NCI-H2196 (cell line): ENCODE results near the gene IL21.
"Not testable (repeated sequence)": the region's sequence is repeated elsewhere in the genome, so short reads cannot be mapped to it uniquely, and the experiment has no call there.

ENCODE experiments used
- DNase-seq: peaks from one replicate; lab custom pipeline; 2025; ENCODE audit not compliant: unreplicated experiment; lab: John Stamatoyannopoulos, UW

The IL21 gene

GRCh38 chr4:122621016-122621507 lies at the start of gene IL21:
TSS of gene IL21 (minus strand) at chr4:122621066. CDS start at chr4:122621011, 55 bp downstream.
- no peak for DNase-seq

- no peak for DNase-seq
Observed at GRCh38 chr4:122669911-122670738, 49.3 kb upstream of the IL21 start.

DNA sequence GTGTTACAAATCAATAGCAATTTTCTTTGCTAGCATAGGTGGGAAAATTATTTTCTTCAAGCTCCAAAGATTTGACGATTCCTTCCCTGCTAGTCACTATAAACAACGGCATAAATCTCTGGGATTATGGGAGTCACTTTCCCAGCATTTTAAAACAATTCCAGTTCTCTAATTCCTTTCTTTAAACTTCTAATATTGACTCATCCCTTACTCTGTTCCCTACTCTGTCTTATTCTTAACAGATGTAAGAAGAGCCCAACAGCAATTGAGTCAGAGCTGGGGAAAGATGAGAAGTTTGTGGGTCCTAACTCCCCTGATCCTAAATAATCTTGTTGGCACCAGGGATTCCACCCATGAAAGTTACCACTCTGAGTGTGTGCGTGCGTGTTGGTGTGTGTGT lies 47.4 kb upstream of the IL21 start:
- DNase-seq = no peak

- no peak for DNase-seq
Observed at GRCh38 chr4:122666527-122667245, 45.8 kb upstream of the IL21 start.

DNA sequence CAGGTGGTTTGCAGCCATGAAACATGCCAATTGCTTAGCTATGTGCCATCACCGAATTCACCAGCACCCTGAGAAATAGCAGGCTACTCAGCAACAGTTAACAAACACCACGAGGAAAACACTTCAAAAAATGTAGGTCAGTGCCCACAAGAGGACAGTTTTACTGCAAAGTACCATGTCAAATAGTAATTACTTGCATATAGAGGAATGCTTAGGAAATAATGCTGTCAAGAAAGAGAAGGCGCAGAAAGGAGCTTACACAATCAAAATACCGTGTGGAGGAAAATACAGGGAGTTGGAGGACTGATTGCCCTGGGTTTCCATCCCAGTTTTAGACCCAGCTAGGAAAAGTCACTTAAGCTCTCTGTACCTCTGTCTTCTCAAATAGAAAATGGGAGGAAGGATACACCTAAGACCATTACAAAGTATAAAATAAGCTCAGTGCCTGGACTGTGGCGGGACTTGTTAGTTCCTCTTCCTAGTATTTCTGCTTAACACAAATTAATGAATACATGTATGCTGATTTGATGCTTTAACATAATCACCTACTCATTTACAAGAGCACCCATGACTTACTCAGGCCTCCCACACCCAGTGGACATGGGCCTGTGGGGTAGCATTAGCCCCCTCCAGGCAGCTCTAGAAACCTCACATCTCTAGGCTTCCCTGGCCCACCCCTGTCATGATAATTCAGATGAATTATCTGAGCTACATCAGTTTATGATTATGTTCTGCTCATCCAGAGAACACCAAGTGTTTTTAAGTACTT lies 44.5 kb upstream of the IL21 start:
- no peak for DNase-seq

DNA sequence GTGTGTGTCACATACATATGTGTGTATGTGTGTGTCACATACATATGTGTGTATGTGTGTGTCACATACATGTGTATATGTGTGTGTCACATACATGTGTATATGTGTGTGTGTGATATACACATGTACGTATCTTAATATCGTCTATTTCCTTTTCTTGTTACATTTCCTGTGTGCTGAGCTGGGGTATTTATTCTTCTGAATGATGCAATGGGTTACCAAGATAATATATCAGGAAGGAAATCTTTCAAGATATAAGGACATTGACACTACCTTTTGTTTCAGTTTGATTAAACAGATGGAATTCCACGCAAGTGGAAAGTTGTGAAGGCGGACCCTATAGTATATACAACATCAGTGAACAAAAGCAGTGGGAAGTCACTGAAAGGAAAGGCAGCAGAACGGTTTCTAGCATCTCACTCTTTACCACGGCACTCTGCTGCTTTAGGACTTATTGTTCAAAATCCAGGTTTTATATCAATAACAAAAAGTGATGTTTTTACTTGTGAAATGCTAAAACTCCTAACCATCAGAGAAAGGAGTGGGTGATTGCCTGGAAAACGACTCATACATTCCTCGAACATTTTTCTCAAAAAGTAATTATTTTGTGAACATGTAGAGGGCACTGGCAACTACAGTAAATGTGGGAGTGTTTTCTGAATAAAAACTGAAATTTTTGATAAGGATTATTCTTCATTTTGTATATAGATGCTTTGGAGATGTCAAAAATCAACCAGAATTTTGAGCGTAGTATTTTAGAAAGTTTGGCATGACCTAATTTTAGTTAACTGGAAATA lies 43.1 kb upstream of the IL21 start:
- no peak for DNase-seq

GRCh38 chr4:122663291-122663690 lies 42.4 kb upstream of the IL21 start:
- no peak for DNase-seq

GRCh38 chr4:122662701-122663100 lies 41.8 kb upstream of the IL21 start:
- no peak for DNase-seq

DNA sequence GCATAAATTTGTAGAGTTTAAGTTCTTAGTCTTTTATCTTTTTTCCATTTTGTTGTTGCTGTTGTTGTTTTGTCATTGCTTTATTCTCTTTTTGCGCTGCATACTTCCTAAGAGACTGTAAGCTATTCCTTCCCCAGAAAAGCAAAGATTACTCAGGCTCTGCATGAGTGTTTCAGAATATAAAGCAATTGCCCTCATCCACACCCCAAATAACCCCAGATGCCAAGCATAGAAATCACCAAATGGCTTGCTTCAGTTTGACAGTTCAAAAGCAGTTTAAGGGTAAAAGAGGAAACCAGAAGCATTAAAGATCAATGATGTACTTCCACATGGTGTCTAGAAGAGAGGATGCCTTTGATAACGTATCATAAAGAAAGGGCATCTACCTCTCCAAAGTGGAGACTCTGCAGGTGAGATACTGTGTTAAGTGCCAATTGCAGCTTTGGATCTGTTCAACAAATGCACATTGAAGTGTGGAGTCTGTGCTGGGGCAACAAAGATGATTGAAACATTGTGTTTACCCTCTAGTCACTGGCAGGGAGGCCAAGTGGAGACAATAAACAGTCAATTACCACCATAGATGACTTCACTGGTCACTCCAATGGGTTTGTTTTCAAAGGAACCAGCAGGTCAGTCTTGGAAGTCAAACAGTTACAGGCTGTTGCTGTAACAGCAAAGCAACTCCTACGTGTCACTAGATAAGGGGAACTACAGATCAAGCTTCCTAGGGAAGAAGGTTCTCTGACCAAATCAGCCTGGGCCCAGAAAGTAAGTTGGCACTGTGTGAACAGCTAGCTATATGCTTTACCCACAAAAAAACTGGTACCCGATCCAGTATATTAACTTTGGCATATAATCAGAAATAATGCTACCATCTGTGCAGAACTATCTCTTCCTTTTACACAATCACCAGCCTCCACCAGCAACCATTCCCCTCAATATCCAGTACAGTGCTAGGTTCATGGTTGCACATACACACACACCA lies 40.6 kb upstream of the IL21 start:
- no peak for DNase-seq

- DNase-seq = no peak
Observed at GRCh38 chr4:122658818-122659295, 38.0 kb upstream of the IL21 start.

DNA sequence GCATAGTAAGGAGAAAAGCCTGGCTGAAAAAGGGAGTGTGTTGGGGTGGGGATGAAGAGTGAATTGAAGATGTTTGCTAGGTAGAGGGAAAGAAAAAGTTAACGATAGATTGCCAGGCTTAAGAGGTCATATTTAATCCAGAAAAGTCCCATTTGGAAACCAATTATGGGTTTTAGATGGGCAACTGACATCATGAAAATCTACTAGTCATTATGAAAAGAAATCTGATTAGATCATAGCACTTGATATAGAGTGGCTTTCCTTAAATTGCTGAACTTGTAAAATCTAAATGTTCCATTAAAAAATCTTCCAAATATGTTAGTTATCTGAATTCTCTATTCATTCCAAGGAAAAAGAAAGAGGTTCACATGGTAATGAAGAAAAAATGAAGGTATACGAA lies 37.5 kb upstream of the IL21 start:
- DNase-seq = no peak

DNA sequence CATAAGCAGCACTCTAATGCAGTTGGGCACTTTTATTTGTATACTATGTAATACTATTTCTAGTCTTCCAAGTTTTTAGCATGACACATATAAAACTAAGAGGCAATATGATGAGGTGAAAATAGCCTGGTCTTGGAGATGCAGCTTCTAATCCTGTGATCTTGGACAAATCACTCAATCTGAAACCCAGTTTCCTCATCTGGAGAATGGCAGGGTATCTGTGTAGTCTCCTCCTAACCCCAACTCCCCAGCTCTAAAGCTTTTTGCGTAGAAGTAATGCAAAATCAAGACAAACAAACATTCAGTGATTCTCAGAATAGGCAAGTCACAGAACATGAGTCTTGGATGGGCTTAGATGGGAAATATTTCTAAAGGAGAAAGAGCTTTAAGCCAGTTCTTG lies 36.7 kb upstream of the IL21 start:
- no peak for DNase-seq

DNA sequence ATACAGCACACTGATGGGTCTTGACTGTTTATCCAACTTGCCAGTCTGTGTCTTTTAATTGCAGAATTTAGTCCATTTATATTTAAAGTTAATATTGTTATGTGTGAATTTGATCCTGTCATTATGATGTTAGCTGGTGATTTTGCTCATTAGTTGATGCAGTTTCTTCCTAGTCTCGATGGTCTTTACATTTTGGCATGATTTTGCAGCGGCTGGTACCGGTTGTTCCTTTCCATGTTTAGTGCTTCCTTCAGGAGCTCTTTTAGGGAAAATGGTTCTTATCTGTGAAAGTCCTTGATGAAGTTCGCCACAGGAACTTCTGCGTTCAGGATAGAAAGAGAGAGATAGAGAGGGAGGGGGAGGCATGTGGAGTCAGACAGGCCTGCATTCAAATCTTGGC lies 35.7 kb upstream of the IL21 start:
- DNase-seq = not testable (repeated sequence)

GRCh38 chr4:122652379-122652778 lies 31.5 kb upstream of the IL21 start:
- no peak for DNase-seq

DNA sequence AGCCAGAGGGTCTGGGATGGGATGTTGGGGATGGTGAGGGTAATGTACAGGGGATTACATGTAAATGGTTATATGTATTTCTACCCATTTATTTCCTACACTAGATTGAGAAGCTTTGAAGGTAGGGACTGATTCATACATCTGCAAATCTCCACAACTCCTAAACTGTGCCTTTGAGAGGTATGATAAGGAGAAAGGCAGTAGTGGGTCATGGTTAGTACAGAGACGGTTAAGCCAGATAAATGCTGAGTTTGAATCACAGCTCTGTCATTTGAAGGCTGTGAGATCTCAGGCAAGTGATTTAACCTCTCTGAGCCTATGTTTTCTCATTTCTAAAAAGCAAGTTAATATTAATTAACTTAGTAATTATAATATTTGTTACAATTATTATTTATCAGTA lies 29.3 kb upstream of the IL21 start:
- no peak for DNase-seq

GRCh38 chr4:122647656-122648055 lies 26.8 kb upstream of the IL21 start:
- no peak for DNase-seq

DNA sequence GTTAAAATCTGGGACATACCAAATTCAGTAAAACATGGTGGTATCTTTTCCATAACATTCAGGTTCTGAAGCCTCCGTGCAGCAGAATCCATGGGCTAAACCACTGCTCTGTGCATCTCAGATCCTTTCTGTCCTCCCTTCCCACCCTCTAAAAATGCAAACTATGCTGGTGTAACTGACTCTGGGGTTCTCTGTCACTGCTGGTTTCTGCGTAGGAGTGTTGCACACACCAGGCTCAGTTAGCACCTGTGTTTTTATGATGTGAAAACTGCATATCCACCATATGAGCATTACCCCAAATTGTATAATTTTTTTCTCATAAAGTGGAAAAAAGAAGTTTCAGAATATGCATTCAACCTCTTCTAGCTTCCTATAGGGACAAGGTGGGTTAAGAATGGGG lies 22.4 kb upstream of the IL21 start:
- DNase-seq = no peak

GRCh38 chr4:122639181-122639580 lies 18.3 kb upstream of the IL21 start:
- no peak for DNase-seq

GRCh38 chr4:122636697-122637096 lies 15.8 kb upstream of the IL21 start:
- no peak for DNase-seq
